HFF-Myc (cell line): Measurements from ENCODE around the gene TMEM176A.

ENCODE experiments used
- DNase-seq: peaks from one replicate; pipeline ENCODE4 v3.0.0-alpha.2; 2011; ENCODE audit warnings: low read depth; ENCODE audit errors: extremely low read depth
- H3K4me3 ChIP-seq: replicated peaks from 2 replicates; pipeline ENCODE4 v1.5.1; 2011; ENCODE audit warnings: low read depth, mild to moderate bottlenecking, control low read depth, low read length
- TF ChIP-seq, protein P1 (sequence below): IDR thresholded peaks from 2 replicates; pipeline ENCODE4 v1.5.1; 2012; ENCODE audit warnings: mild to moderate bottlenecking, low read depth, low read length, control low read depth; ENCODE audit errors: missing control alignments

Gene TMEM176A

GRCh38 chr7:150847536-150847935 is 47.0 kb downstream of the TMEM176A start:
- DNase-seq = no peak
- no peak overlapping the region for H3K4me3 ChIP-seq
- TF ChIP-seq, protein P1, sequence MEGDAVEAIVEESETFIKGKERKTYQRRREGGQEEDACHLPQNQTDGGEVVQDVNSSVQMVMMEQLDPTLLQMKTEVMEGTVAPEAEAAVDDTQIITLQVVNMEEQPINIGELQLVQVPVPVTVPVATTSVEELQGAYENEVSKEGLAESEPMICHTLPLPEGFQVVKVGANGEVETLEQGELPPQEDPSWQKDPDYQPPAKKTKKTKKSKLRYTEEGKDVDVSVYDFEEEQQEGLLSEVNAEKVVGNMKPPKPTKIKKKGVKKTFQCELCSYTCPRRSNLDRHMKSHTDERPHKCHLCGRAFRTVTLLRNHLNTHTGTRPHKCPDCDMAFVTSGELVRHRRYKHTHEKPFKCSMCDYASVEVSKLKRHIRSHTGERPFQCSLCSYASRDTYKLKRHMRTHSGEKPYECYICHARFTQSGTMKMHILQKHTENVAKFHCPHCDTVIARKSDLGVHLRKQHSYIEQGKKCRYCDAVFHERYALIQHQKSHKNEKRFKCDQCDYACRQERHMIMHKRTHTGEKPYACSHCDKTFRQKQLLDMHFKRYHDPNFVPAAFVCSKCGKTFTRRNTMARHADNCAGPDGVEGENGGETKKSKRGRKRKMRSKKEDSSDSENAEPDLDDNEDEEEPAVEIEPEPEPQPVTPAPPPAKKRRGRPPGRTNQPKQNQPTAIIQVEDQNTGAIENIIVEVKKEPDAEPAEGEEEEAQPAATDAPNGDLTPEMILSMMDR = no peak

GRCh38 chr7:150848111-150848510 is 47.5 kb downstream of the TMEM176A start:
- DNase-seq = no peak
- TF ChIP-seq, protein P1 = no peak
- H3K4me3 ChIP-seq = no peak overlapping the region

DNA sequence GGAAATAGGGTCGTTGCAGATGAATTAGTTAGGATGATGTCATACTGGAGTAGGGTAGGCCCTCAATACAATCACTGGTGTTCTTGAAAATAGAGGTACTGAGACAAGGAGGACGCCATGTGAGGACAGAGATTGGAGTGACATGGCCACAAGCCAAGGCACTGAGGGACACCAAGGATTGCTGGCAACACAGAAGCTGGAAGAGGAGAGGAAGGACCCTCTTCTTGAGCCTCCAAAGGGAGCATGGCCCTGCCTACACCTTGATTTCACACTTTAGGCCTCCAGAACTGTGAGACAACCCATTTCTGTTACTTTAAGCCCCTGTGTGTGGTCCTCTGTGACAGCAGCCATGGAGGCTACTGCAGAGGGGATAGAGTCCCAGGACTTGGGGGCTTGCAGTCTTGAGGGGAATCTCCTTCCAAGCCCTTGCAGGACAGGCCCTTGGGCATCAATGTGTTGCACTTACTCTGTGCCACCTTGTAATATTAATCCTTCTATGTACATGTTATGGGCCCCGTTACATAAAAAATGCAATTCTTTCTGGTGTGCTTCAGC is 48.1 kb downstream of the TMEM176A start:
- TF ChIP-seq, protein P1 = no peak
- H3K4me3 ChIP-seq = no peak overlapping the region
- no peak for DNase-seq

DNA sequence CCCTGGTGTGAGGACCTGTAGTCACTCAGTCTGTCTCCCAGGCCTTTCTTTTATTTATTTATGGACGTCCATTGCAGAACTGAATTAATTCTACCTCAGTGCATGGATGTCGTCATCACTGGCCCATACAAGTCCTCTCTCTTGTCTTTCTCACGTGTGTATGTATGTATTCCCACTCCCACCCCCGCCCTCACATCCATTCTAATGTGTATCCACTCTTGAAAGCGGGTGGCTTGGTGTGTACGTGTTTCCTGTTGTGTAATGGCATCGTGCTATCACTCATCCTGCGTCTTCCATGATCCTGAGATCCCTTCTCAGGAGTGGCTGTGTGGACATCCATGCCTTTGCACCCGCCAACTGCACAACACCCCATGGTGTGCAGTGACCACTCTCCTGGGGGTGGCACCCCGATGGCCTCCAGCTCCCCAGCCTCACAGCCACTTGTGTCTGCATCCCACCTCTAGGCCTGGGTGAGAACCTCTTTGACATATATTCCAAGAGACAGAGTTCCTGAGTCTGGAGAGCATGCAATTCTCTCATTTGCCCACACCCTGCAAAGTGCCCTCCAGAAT is 48.7 kb downstream of the TMEM176A start:
- no peak overlapping the region for H3K4me3 ChIP-seq
- no peak for DNase-seq
- TF ChIP-seq, protein P1 = no peak

DNA sequence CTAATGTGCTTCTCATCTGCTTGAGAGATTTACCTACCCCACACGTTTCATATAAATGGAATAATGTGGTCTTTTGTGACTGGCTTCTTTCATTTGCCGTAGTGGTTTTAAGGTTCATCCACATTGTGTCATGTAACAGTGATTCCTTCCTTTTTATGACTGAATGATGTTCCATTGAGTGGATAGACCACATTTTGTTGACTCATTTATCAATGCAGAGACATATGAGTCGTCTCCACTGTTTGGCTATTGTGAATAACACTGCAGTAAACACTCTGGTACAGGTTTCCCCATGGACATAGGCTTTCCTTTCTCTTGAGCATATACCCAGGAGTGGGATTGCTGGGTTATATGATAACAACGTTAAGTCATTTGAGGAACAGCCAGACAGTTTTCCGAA is 49.7 kb downstream of the TMEM176A start:
- H3K4me3 ChIP-seq = no peak overlapping the region
- no peak for DNase-seq
- TF ChIP-seq, protein P1 = no peak

- no peak overlapping the region for H3K4me3 ChIP-seq
- DNase-seq = no peak
Measured at GRCh38 chr7:150851492-150852370, 51.2 kb downstream of the TMEM176A start.

More at GRCh38 chr7:150851492-150852370, 51.2 kb downstream of the TMEM176A start:
- TF ChIP-seq, protein P1 = no peak
